HG02610 (cell line): ENCODE results near the gene B3GNT9.

ENCODE experiments used
- ATAC-seq: cut with Tn5 transposase; IDR thresholded peaks from one replicate; pipeline ENCODE4 v1.9.1; 2021; ENCODE audit warnings: mild to moderate bottlenecking, moderate library complexity; ENCODE audit not compliant: unreplicated experiment

The B3GNT9 gene

GRCh38 chr16:67150833-67151396, at the start of gene B3GNT9:
Gene B3GNT9 (minus strand): TSS chr16:67150998. CDS start chr16:67150485, 513 bp downstream.
- ATAC-seq = peak; percentile 53

GRCh38 chr16:67200491-67200890, 49.7 kb upstream of the B3GNT9 start:
- ATAC-seq = no peak

GRCh38 chr16:67199808-67200198, 49.0 kb upstream of the B3GNT9 start:
- ATAC-seq = no peak

- no peak for ATAC-seq
These were observed 48.4 kb upstream of the B3GNT9 start, which contains the start of gene ELMO3 for GRCh38 chr16:67199011-67199807. Gene ELMO3 (plus strand): TSS chr16:67199131. CDS start chr16:67199327, 196 bp downstream.

- no peak for ATAC-seq
These were observed 47.5 kb upstream of the B3GNT9 start for GRCh38 chr16:67198238-67198734.

- no peak for ATAC-seq
These were observed 46.9 kb upstream of the B3GNT9 start for GRCh38 chr16:67197704-67198103.

GRCh38 chr16:67196881-67197280, 46.1 kb upstream of the B3GNT9 start:
- ATAC-seq = no peak

- no peak for ATAC-seq
These were observed 44.9 kb upstream of the B3GNT9 start for GRCh38 chr16:67195676-67196075.

- ATAC-seq = no peak
These were observed 43.5 kb upstream of the B3GNT9 start for GRCh38 chr16:67194260-67194659.

GRCh38 chr16:67193536-67193935, 42.7 kb upstream of the B3GNT9 start:
- no peak for ATAC-seq

- ATAC-seq = no peak
These were observed 42.1 kb upstream of the B3GNT9 start for GRCh38 chr16:67192781-67193361.

- peak; percentile 89 for ATAC-seq
These were observed 41.3 kb upstream of the B3GNT9 start, which contains the start of gene E2F4 for GRCh38 chr16:67191995-67192681. Gene E2F4 (plus strand): TSS chr16:67192155. CDS start chr16:67192228, 73 bp downstream.

- no peak for ATAC-seq
These were observed 40.7 kb upstream of the B3GNT9 start for GRCh38 chr16:67191411-67191994.

GRCh38 chr16:67190448-67191399, 39.9 kb upstream of the B3GNT9 start:
- ATAC-seq = no peak

- ATAC-seq = no peak
These were observed 39.2 kb upstream of the B3GNT9 start, which contains the start of gene EXOC3L1 for GRCh38 chr16:67190041-67190440. Gene EXOC3L1 (minus strand): TSS chr16:67190136. CDS start chr16:67189676, 460 bp downstream.

GRCh38 chr16:67188798-67189197, 38.0 kb upstream of the B3GNT9 start:
- ATAC-seq = no peak

GRCh38 chr16:67188323-67188722, 37.5 kb upstream of the B3GNT9 start:
- ATAC-seq = no peak

- ATAC-seq = no peak
These were observed 36.5 kb upstream of the B3GNT9 start for GRCh38 chr16:67187175-67187890.

GRCh38 chr16:67186550-67186950, 35.8 kb upstream of the B3GNT9 start:
- ATAC-seq = no peak
